OCI-LY1 (cell line): ENCODE data around the gene CABCOCO1.

Experiments
- H2AFZ ChIP-seq: fragments of 200-600 bp; sonication (generic), shearing (Covaris generic); 2 replicates; pipeline ENCODE4 v1.6.0; 2014; ENCODE audit warnings: antibody characterized with exemption, mild to moderate bottlenecking, low read length
- H3F3A ChIP-seq: fragments of 200-600 bp; sonication (generic), shearing (Covaris generic); 2 replicates; pipeline ENCODE4 v1.6.0; 2014; ENCODE audit warnings: mild to moderate bottlenecking, antibody characterized with exemption, low read length, moderate library complexity; ENCODE audit not compliant: insufficient read depth
- H3K27ac ChIP-seq: fragments of 200-600 bp; sonication (generic); 2 replicates; pipeline ENCODE4 v1.5.1; 2014; ENCODE audit warnings: low read length, mixed run types, mild to moderate bottlenecking, low read depth; ENCODE audit not compliant: poor library complexity, severe bottlenecking
- H3K27me3 ChIP-seq: fragments of 200-600 bp; sonication (generic); 2 replicates; pipeline ENCODE4 v1.6.0; 2014; ENCODE audit warnings: antibody characterized with exemption, mild to moderate bottlenecking, low read length, moderate library complexity; ENCODE audit not compliant: insufficient read depth
- H3K36me3 ChIP-seq: fragments of 200-600 bp; sonication (generic); 2 replicates; pipeline ENCODE4 v1.6.1; 2014; ENCODE audit warnings: mild to moderate bottlenecking, antibody characterized with exemption, low read length, moderate library complexity, mixed read lengths; ENCODE audit not compliant: insufficient read depth
- H3K4me1 ChIP-seq: fragments of 200-600 bp; sonication (generic); 2 replicates; pipeline ENCODE4 v1.5.1; 2014; ENCODE audit warnings: mild to moderate bottlenecking, low read length, moderate library complexity; ENCODE audit not compliant: insufficient read depth, severe bottlenecking
- H3K4me2 ChIP-seq: fragments of 200-600 bp; sonication (generic), shearing (Covaris generic); 2 replicates; pipeline ENCODE4 v1.6.1; 2014; ENCODE audit warnings: low read length
- H3K4me3 ChIP-seq: fragments of 200-600 bp; sonication (generic); 2 replicates; pipeline ENCODE4 v1.5.1; 2014; ENCODE audit warnings: low read length, low read depth, mild to moderate bottlenecking, mixed read lengths; ENCODE audit not compliant: poor library complexity, severe bottlenecking
- H3K79me2 ChIP-seq: fragments of 200-600 bp; shearing (Covaris generic); 2 replicates; pipeline ENCODE4 v1.6.1; 2016; ENCODE audit warnings: mixed run types, low read length, mixed read lengths; ENCODE audit not compliant: insufficient read depth
- H3K9ac ChIP-seq: fragments of 200-600 bp; sonication (generic), shearing (Covaris generic); 2 replicates; pipeline ENCODE4 v1.6.1; 2014; ENCODE audit warnings: mild to moderate bottlenecking, low read length, mixed read lengths
- H3K9me2 ChIP-seq: fragments of 200-600 bp; sonication (generic), shearing (Covaris generic); 2 replicates; pipeline ENCODE4 v1.6.1; 2014; ENCODE audit warnings: low read depth, mild to moderate bottlenecking, low read length, mixed read lengths
- H3K9me3 ChIP-seq: fragments of 200-600 bp; shearing (Covaris generic); 2 replicates; pipeline ENCODE4 v1.6.1; 2014; ENCODE audit warnings: low read length, mixed read lengths
- H4K20me1 ChIP-seq: fragments of 200-600 bp; sonication (generic), shearing (Covaris generic); 2 replicates; pipeline ENCODE4 v1.6.0; 2016; ENCODE audit warnings: mild to moderate bottlenecking, low read length; ENCODE audit not compliant: insufficient read depth
- EZH2 ChIP-seq: fragments of 200-600 bp; sonication (generic), shearing (Covaris generic); IDR thresholded peaks from 2 replicates; pipeline ENCODE4 v1.8.0; 2017; ENCODE audit warnings: borderline replicate concordance, mixed run types, mild to moderate bottlenecking, antibody characterized with exemption, low read length, moderate library complexity, mixed read lengths
- TF ChIP-seq, protein P1 (sequence below): fragments of 200-600 bp; sonication (generic), shearing (Covaris generic); IDR thresholded peaks from 2 replicates; pipeline ENCODE4 v1.5.1; 2017; ENCODE audit warnings: mild to moderate bottlenecking, antibody characterized with exemption, low read length, moderate library complexity, mixed read lengths

CABCOCO1 gene

DNA sequence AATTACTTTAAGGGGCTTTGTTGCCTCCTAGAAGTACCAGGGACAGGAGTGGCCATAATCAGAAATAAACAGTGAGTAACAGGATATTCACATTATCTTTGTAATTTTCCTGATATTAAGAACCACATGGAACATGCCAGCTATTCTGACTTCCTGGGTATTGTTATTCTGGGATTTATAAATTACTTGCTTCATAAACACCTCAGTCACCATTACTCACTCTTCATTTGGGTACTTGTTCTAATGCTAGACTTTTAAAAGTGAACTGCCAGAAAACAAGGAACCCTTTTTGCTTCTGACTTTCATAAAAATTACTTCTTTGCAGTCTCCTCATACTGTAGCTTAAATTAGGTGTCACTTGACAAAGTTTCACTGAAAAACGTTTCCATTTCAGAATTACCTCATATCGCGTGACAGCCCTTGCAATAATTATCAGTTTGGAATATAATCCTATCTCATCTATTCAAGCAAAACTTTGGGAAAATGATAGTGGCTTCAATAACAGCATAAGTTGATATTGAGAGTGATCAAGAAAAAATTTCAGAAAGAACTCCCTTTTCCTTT lies 29.8 kb downstream of the CABCOCO1 start:
- no peak overlapping the region for H3K4me2 ChIP-seq
- no peak overlapping the region for H3K9ac ChIP-seq
- no peaks in the 10 kb centered on the region for H3K4me1 ChIP-seq
- TF ChIP-seq, protein P1, sequence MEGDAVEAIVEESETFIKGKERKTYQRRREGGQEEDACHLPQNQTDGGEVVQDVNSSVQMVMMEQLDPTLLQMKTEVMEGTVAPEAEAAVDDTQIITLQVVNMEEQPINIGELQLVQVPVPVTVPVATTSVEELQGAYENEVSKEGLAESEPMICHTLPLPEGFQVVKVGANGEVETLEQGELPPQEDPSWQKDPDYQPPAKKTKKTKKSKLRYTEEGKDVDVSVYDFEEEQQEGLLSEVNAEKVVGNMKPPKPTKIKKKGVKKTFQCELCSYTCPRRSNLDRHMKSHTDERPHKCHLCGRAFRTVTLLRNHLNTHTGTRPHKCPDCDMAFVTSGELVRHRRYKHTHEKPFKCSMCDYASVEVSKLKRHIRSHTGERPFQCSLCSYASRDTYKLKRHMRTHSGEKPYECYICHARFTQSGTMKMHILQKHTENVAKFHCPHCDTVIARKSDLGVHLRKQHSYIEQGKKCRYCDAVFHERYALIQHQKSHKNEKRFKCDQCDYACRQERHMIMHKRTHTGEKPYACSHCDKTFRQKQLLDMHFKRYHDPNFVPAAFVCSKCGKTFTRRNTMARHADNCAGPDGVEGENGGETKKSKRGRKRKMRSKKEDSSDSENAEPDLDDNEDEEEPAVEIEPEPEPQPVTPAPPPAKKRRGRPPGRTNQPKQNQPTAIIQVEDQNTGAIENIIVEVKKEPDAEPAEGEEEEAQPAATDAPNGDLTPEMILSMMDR = no peak
- TF ChIP-seq EZH2 = no peak
- no peaks in the 10 kb centered on the region for H3K79me2 ChIP-seq
- H3F3A ChIP-seq = no peaks in the 10 kb centered on the region
- H3K27ac ChIP-seq = no peak overlapping the region
- H2AFZ ChIP-seq = no peak overlapping the region
- no peaks in the 10 kb centered on the region for H4K20me1 ChIP-seq
- H3K4me3 ChIP-seq = no peak overlapping the region
- H3K27me3 ChIP-seq = no peaks in the 10 kb centered on the region
- H3K36me3 ChIP-seq = no peaks in the 10 kb centered on the region
- no peaks in the 10 kb centered on the region for H3K9me3 ChIP-seq
- no peaks in the 10 kb centered on the region for H3K9me2 ChIP-seq

DNA sequence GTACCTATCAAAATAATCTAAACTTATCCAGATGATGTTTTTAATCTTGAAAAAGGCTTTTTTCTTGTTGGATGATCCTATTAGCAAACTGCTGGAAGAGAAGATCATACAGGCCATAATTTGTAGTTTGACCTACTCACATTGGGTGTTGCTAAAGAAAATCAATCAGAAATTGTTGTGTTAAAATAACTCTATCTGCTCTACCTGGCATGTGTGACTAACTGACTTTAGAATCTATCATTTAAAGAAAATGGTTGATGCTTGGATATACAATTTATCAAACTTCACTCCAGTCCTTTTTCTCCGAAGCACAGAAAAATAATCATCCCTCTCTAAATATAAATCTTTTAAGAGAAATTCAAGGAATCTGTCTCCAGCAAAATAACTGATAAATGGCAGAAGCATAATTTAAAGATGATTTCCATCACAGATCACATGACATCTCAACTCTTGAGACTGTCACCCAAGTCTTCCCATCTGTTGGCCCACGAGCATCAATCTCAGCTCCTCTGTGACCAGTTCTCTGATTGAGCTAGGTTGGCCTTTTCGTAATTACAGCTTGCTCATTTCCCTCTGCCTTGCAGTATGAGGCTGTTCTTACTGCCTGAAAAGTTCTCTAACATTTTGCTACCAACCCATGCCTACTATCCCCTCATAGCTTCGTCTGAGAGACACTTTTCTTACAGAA lies 36.4 kb downstream of the CABCOCO1 start:
- Histone ChIP-seq H3K9ac (no peak overlapping the region), H2AFZ (no peak overlapping the region)

DNA sequence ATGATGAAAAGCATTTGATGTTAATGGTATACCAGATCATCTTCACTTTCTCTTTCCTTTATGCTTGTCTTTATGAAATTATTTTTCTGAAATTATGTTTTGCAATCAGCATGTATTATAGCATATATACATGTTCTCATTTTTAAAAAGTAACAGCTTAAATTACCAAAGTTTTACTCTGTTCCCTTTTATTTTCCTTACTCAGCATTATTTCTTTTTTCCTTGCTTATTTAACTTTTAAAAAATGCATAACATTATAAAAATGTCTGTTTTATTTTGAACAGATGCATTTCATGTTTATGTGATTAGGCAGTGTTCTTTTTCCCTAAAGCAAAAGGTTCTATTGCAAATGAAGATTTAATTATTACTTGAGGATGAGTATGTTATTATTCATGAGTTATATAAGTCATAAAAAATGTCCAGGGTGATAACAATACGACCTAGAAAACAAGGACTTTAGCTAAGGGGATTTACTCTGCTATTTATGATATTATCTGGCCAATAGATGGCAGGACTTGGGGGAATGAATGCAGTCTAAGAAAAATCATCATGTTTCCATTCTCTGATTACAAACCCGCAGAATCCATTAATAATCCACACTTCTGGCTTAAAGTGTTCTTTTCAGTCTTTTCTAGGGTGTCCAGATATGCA lies 38.5 kb downstream of the CABCOCO1 start:
- Histone ChIP-seq H3K27ac (no peak overlapping the region), H3K9me2 (no peaks in the 10 kb centered on the region), H3K4me1 (no peaks in the 10 kb centered on the region)

More for the DNA sequence above, 36.4 kb downstream of the CABCOCO1 start:
- no peak overlapping the region for H3K4me2 ChIP-seq
- no peaks in the 10 kb centered on the region for H3K4me1 ChIP-seq
- no peaks in the 10 kb centered on the region for H3K9me3 ChIP-seq
- H3K79me2 ChIP-seq = no peaks in the 10 kb centered on the region
- no peaks in the 10 kb centered on the region for H3K36me3 ChIP-seq
- no peaks in the 10 kb centered on the region for H3K27me3 ChIP-seq
- no peak overlapping the region for H3K27ac ChIP-seq
- TF ChIP-seq, protein P1 = no peak
- no peak for TF ChIP-seq EZH2
- no peak overlapping the region for H3K4me3 ChIP-seq
- no peaks in the 10 kb centered on the region for H4K20me1 ChIP-seq
- H3F3A ChIP-seq = no peaks in the 10 kb centered on the region
- no peaks in the 10 kb centered on the region for H3K9me2 ChIP-seq

More for the DNA sequence above, 38.5 kb downstream of the CABCOCO1 start:
- no peak for TF ChIP-seq EZH2
- TF ChIP-seq, protein P1 = no peak
- no peak overlapping the region for H3K4me3 ChIP-seq
- no peak overlapping the region for H3K9ac ChIP-seq
- no peaks in the 10 kb centered on the region for H4K20me1 ChIP-seq
- no peaks in the 10 kb centered on the region for H3K9me3 ChIP-seq
- no peaks in the 10 kb centered on the region for H3K36me3 ChIP-seq
- H3K27me3 ChIP-seq = no peaks in the 10 kb centered on the region
- no peak overlapping the region for H3K4me2 ChIP-seq
- no peaks in the 10 kb centered on the region for H3K79me2 ChIP-seq
- no peaks in the 10 kb centered on the region for H3F3A ChIP-seq
- no peak overlapping the region for H2AFZ ChIP-seq
